Mucosa of stomach (tissue), 1 donor: ENCODE results near the gene AEBP1.

Experiments
- H3K27me3 ChIP-seq: one replicate; pipeline ENCODE4 v1.7.0; 2013; ENCODE audit warnings: mild to moderate bottlenecking, low read length; ENCODE audit not compliant: control insufficient read depth, insufficient read depth
- H3K36me3 ChIP-seq: one replicate; pipeline ENCODE4 v1.7.0; 2013; ENCODE audit warnings: low read length; ENCODE audit not compliant: control insufficient read depth, insufficient read depth
- H3K4me1 ChIP-seq: one replicate; pipeline ENCODE4 v1.7.0; 2013; ENCODE audit warnings: mild to moderate bottlenecking, low read length; ENCODE audit not compliant: control insufficient read depth, insufficient read depth
- H3K4me3 ChIP-seq: one replicate; pipeline ENCODE4 v1.7.0; 2013; ENCODE audit warnings: low read length
- H3K9ac ChIP-seq: one replicate; pipeline ENCODE4 v1.7.0; 2013; ENCODE audit warnings: mild to moderate bottlenecking, low read length, moderate library complexity
- H3K9me3 ChIP-seq: one replicate; pipeline ENCODE4 v1.7.0; 2013; ENCODE audit warnings: mild to moderate bottlenecking, low read length, moderate library complexity; ENCODE audit not compliant: control insufficient read depth
- donor health status: Pancreatic carcinoma.

Gene AEBP1

GRCh38 chr7:44095781-44096180 lies 8.4 kb upstream of the AEBP1 start:
- H3K36me3 ChIP-seq: no peaks in the 10 kb centered on the region
- no peaks in the 10 kb centered on the region for H3K9me3 ChIP-seq
- H3K9ac ChIP-seq: no peak overlapping the region
- peaks cover 5% of the 10 kb centered on the region for H3K4me1 ChIP-seq
- H3K27me3 ChIP-seq: no peaks in the 10 kb centered on the region
- H3K4me3 ChIP-seq: no peak overlapping the region

- no peak overlapping the region for H3K4me3 ChIP-seq
- no peak overlapping the region for H3K9ac ChIP-seq
- H3K9me3 ChIP-seq: no peaks in the 10 kb centered on the region
- H3K36me3 ChIP-seq: no peaks in the 10 kb centered on the region
- peaks cover 5% of the 10 kb centered on the region for H3K4me1 ChIP-seq
- H3K27me3 ChIP-seq: no peaks in the 10 kb centered on the region
Observed at GRCh38 chr7:44096326-44096881, 7.7 kb upstream of the AEBP1 start.

GRCh38 chr7:44097064-44097932 lies 6.8 kb upstream of the AEBP1 start:
- Histone ChIP-seq H3K9ac (no peak overlapping the region), H3K4me1 (peaks cover 5% of the 10 kb centered on the region), H3K4me3 (no peak overlapping the region), H3K27me3 (peaks cover under 1% of the 10 kb centered on the region), H3K9me3 (no peaks in the 10 kb centered on the region), H3K36me3 (no peaks in the 10 kb centered on the region)

GRCh38 chr7:44098092-44099068 lies 5.8 kb upstream of the AEBP1 start:
- Histone ChIP-seq H3K36me3 (no peaks in the 10 kb centered on the region), H3K4me1 (peaks cover 5% of the 10 kb centered on the region), H3K27me3 (peaks cover 12% of the 10 kb centered on the region), H3K9ac (no peak overlapping the region), H3K4me3 (no peak overlapping the region), H3K9me3 (no peaks in the 10 kb centered on the region)

GRCh38 chr7:44099669-44100068 lies 4.5 kb upstream of the AEBP1 start:
- H3K4me3 ChIP-seq: no peak overlapping the region
- peaks cover 5% of the 10 kb centered on the region for H3K4me1 ChIP-seq
- peaks cover 22% of the 10 kb centered on the region for H3K27me3 ChIP-seq
- no peak overlapping the region for H3K9ac ChIP-seq
- no peaks in the 10 kb centered on the region for H3K36me3 ChIP-seq
- no peaks in the 10 kb centered on the region for H3K9me3 ChIP-seq

GRCh38 chr7:44100458-44101302 lies 3.5 kb upstream of the AEBP1 start:
- H3K36me3 ChIP-seq: no peaks in the 10 kb centered on the region
- H3K9me3 ChIP-seq: no peaks in the 10 kb centered on the region
- H3K4me1 ChIP-seq: peaks cover 5% of the 10 kb centered on the region
- no peak overlapping the region for H3K9ac ChIP-seq
- no peak overlapping the region for H3K4me3 ChIP-seq
- peaks cover 31% of the 10 kb centered on the region for H3K27me3 ChIP-seq

GRCh38 chr7:44101303-44101965 lies 2.7 kb upstream of the AEBP1 start:
- Histone ChIP-seq H3K9ac (no peak overlapping the region), H3K9me3 (no peaks in the 10 kb centered on the region), H3K4me3 (no peak overlapping the region), H3K27me3 (peaks cover 36% of the 10 kb centered on the region), H3K4me1 (peaks cover 5% of the 10 kb centered on the region), H3K36me3 (no peaks in the 10 kb centered on the region)

GRCh38 chr7:44101966-44102845 lies 1.9 kb upstream of the AEBP1 start:
- Histone ChIP-seq H3K4me3 (no peak overlapping the region), H3K9ac (no peak overlapping the region), H3K27me3 (peaks cover 36% of the 10 kb centered on the region), H3K9me3 (no peaks in the 10 kb centered on the region), H3K4me1 (peaks cover 5% of the 10 kb centered on the region), H3K36me3 (no peaks in the 10 kb centered on the region)

- Histone ChIP-seq H3K27me3 (peaks cover 36% of the 10 kb centered on the region), H3K36me3 (no peaks in the 10 kb centered on the region), H3K4me1 (peaks cover 5% of the 10 kb centered on the region), H3K9ac (no peak overlapping the region), H3K4me3 (no peak overlapping the region), H3K9me3 (no peaks in the 10 kb centered on the region)
Observed at GRCh38 chr7:44102846-44103565, 1.1 kb upstream of the AEBP1 start.

- no peaks in the 10 kb centered on the region for H3K9me3 ChIP-seq
- no peak overlapping the region for H3K4me3 ChIP-seq
- no peaks in the 10 kb centered on the region for H3K36me3 ChIP-seq
- peaks cover 36% of the 10 kb centered on the region for H3K27me3 ChIP-seq
- H3K9ac ChIP-seq: no peak overlapping the region
- peaks cover 5% of the 10 kb centered on the region for H3K4me1 ChIP-seq
Observed at GRCh38 chr7:44103566-44103922, 601 bp upstream of the AEBP1 start.
